ENCODE data around the gene ZNF626.

ZNF626 gene

GRCh38 chr19:20607943-20608342 lies 53.4 kb downstream of the ZNF626 start:
- no peak for ATAC-seq
- no peak for TF ChIP-seq PPARA (CRISPR knock-in tag; IDR thresholded peaks at IDR 0.05; ENCODE audit: borderline replicate concordance)
- TF ChIP-seq ZFP3 (CRISPR knock-in tag; IDR thresholded peaks at IDR 0.05), result no peak
- TF ChIP-seq ZNF8 (CRISPR knock-in tag; IDR thresholded peaks at IDR 0.05), result no peak
- TF ChIP-seq, protein P1, sequence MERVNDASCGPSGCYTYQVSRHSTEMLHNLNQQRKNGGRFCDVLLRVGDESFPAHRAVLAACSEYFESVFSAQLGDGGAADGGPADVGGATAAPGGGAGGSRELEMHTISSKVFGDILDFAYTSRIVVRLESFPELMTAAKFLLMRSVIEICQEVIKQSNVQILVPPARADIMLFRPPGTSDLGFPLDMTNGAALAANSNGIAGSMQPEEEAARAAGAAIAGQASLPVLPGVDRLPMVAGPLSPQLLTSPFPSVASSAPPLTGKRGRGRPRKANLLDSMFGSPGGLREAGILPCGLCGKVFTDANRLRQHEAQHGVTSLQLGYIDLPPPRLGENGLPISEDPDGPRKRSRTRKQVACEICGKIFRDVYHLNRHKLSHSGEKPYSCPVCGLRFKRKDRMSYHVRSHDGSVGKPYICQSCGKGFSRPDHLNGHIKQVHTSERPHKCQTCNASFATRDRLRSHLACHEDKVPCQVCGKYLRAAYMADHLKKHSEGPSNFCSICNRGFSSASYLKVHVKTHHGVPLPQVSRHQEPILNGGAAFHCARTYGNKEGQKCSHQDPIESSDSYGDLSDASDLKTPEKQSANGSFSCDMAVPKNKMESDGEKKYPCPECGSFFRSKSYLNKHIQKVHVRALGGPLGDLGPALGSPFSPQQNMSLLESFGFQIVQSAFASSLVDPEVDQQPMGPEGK (CRISPR knock-in tag; IDR thresholded peaks at IDR 0.05; ENCODE audit: borderline replicate concordance), result no peak
- no peak for TF ChIP-seq ZNF565 (CRISPR knock-in tag; conservative IDR thresholded peaks at IDR 0.05; ENCODE audit: low read depth)
- TF ChIP-seq, protein P2, sequence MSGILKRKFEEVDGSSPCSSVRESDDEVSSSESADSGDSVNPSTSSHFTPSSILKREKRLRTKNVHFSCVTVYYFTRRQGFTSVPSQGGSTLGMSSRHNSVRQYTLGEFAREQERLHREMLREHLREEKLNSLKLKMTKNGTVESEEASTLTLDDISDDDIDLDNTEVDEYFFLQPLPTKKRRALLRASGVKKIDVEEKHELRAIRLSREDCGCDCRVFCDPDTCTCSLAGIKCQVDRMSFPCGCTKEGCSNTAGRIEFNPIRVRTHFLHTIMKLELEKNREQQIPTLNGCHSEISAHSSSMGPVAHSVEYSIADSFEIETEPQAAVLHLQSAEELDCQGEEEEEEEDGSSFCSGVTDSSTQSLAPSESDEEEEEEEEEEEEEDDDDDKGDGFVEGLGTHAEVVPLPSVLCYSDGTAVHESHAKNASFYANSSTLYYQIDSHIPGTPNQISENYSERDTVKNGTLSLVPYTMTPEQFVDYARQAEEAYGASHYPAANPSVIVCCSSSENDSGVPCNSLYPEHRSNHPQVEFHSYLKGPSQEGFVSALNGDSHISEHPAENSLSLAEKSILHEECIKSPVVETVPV (CRISPR knock-in tag; IDR thresholded peaks at IDR 0.05), result no peak
- no peak for TF ChIP-seq TCF4 (CRISPR knock-in tag; IDR thresholded peaks at IDR 0.05; ENCODE audit: borderline replicate concordance)
- TF ChIP-seq ESRRG (CRISPR knock-in tag; IDR thresholded peaks at IDR 0.05), result no peak
- no peak for TF ChIP-seq POU6F1 (CRISPR knock-in tag; IDR thresholded peaks at IDR 0.05; ENCODE audit: borderline replicate concordance, low read depth)
- no peak for TF ChIP-seq SNAI2 (CRISPR knock-in tag; IDR thresholded peaks at IDR 0.05)
